HepG2 (cell line): ENCODE measurements around the gene ZFP90. TPM values are rescaled to one million over a fixed set of nuclear protein-coding genes. Genes with fewer than 3 reads are reported as not detected.
A peak's percentile ranks its signal among the peaks of the same experiment; 100 is the strongest.

ENCODE experiments used
- ELF3 ChIP-seq: IDR thresholded peaks from 2 replicates; pipeline ENCODE4 v1.6.1; 2016; ENCODE audit warnings: missing genetic modification reagents, missing compliant biosample characterization
- KAT2B ChIP-seq: fragments of 150-350 bp; IDR thresholded peaks from 2 replicates; pipeline ENCODE4 v1.6.1; 2014; ENCODE audit warnings: low read depth, low read length, borderline replicate concordance
- KLF11 ChIP-seq: IDR thresholded peaks from 2 replicates; pipeline ENCODE4 v1.6.1; 2016; ENCODE audit warnings: missing compliant biosample characterization
- NFE2 ChIP-seq: sonication (generic); formaldehyde crosslinking; IDR thresholded peaks from 2 replicates; pipeline ENCODE4 v1.4.0; 2020; ENCODE audit warnings: missing genetic modification reagents
- NR2C2 ChIP-seq: sonication (generic); formaldehyde crosslinking; IDR thresholded peaks from 2 replicates; pipeline ENCODE4 v1.4.0; 2020; ENCODE audit warnings: missing genetic modification reagents, mild to moderate bottlenecking, moderate library complexity, borderline replicate concordance
- NR2F1 ChIP-seq, 2 experiments: fragments of 450-650 bp in 1 of 2; formaldehyde crosslinking in 1 of 2; IDR thresholded peaks; 2 replicates each; pipeline versions ENCODE4 v1.5.0 to v1.6.1; 2016 to 2020; ENCODE audit warnings: mild to moderate bottlenecking in 1 of 2, missing compliant biosample characterization in 1 of 2, missing genetic modification reagents in 1 of 2, moderate library complexity in 1 of 2
- PAWR ChIP-seq: sonication (generic); formaldehyde crosslinking; IDR thresholded peaks from 2 replicates; pipeline ENCODE4 v1.4.0; 2020; ENCODE audit warnings: missing genetic modification reagents, mild to moderate bottlenecking, borderline replicate concordance
- RCOR2 ChIP-seq: IDR thresholded peaks from 2 replicates; pipeline ENCODE4 v1.6.1; 2016; ENCODE audit warnings: missing biosample characterization, missing genetic modification reagents
- RXRA ChIP-seq: sonication (generic); formaldehyde crosslinking; IDR thresholded peaks from 2 replicates; pipeline ENCODE4 v1.5.1; 2020; ENCODE audit warnings: missing genetic modification reagents
- SATB2 ChIP-seq: sonication (generic); formaldehyde crosslinking; IDR thresholded peaks from 2 replicates; pipeline ENCODE4 v1.5.0; 2020; ENCODE audit warnings: missing genetic modification reagents
- SIX4 ChIP-seq: sonication (generic); formaldehyde crosslinking; IDR thresholded peaks from 2 replicates; pipeline ENCODE4 v1.4.0; 2020; ENCODE audit warnings: missing genetic modification reagents
- SMAD9 ChIP-seq: sonication (generic); formaldehyde crosslinking; IDR thresholded peaks from 2 replicates; pipeline ENCODE4 v1.5.1; 2020; ENCODE audit warnings: mild to moderate bottlenecking, missing genetic modification reagents
- SNAPC2 ChIP-seq: sonication (generic); formaldehyde crosslinking; IDR thresholded peaks from 2 replicates; pipeline ENCODE4 v1.8.1; 2022; ENCODE audit warnings: mild to moderate bottlenecking, missing genetic modification reagents
- ZNF484 ChIP-seq: sonication (generic); formaldehyde crosslinking; IDR thresholded peaks from 2 replicates; pipeline ENCODE4 v1.5.1; 2020; ENCODE audit warnings: mild to moderate bottlenecking, low read depth, missing genetic modification reagents, borderline replicate concordance
- ZNF597 ChIP-seq: sonication (generic); formaldehyde crosslinking; IDR thresholded peaks from 2 replicates; pipeline ENCODE4 v1.5.0; 2020; ENCODE audit warnings: missing genetic modification reagents
- ZNF724P ChIP-seq: sonication (generic); formaldehyde crosslinking; IDR thresholded peaks from 2 replicates; pipeline ENCODE4 v1.8.0; 2022; ENCODE audit warnings: missing genetic modification reagents, borderline replicate concordance
- ZNF780A ChIP-seq: sonication (generic); formaldehyde crosslinking; IDR thresholded peaks from 2 replicates; pipeline ENCODE4 v1.8.0; 2022; ENCODE audit warnings: mild to moderate bottlenecking, missing genetic modification reagents, moderate library complexity
- polyA plus RNA-seq, 8 experiments: library from polyadenylated mRNA; depleted of rRNA in 3 of 8; stranded (reverse) in 7 of 8; unstranded in 1 of 8; fragments of >200 nt; fragmentation: Illumina TruSeq in 4 of 8; extraction: Trizol in 4 of 8; gene quantifications; 2 replicates each; pipeline versions ENCODE4 v1.2.1 to v1.2.3, GENCODE V29; 2011 to 2016; ENCODE audit warnings: low read depth in 4 of 8, missing spikeins in 1 of 8, mixed read lengths in 1 of 8; ENCODE audit not compliant: insufficient read depth in 1 of 8
- total RNA-seq, 5 experiments: library from RNA; depleted of rRNA; stranded (reverse); fragments of >200 nt; fragmentation: Illumina TruSeq; extraction: Trizol; gene quantifications; 2 replicates each; pipeline ENCODE4 v1.2.3, GENCODE V29; 2016; ENCODE audit warnings: low read depth in 1 of 5
- TF ChIP-seq, protein P1 (sequence below): IDR thresholded peaks from 2 replicates; pipeline ENCODE4 v1.6.1; 2016; ENCODE audit warnings: control low read depth
- TF ChIP-seq, protein P2 (sequence below): sonication (generic); formaldehyde crosslinking; IDR thresholded peaks from 2 replicates; pipeline ENCODE4 v1.9.0; 2021; ENCODE audit warnings: missing genetic modification reagents, mild to moderate bottlenecking, borderline replicate concordance
- TF ChIP-seq, protein P3 (sequence below): sonication (generic); formaldehyde crosslinking; IDR thresholded peaks from 2 replicates; pipeline ENCODE4 v1.4.0; 2020; ENCODE audit warnings: missing genetic modification reagents
- TF ChIP-seq, protein P4 (sequence below): IDR thresholded peaks from 2 replicates; pipeline ENCODE4 v1.4.0; 2020; ENCODE audit warnings: mild to moderate bottlenecking, missing genetic modification reagents
- TF ChIP-seq, protein P5 (sequence below): sonication (generic); formaldehyde crosslinking; IDR thresholded peaks from 2 replicates; pipeline ENCODE4 v1.4.0; 2020; ENCODE audit warnings: mild to moderate bottlenecking, missing genetic modification reagents

Gene ZFP90
- total and polyA plus RNA-seq, 2 of the 13 experiments (the other 11 are each of a cell fraction or from before 2014, with no cell fraction given): 17.6 to 18.9 TPM

DNA sequence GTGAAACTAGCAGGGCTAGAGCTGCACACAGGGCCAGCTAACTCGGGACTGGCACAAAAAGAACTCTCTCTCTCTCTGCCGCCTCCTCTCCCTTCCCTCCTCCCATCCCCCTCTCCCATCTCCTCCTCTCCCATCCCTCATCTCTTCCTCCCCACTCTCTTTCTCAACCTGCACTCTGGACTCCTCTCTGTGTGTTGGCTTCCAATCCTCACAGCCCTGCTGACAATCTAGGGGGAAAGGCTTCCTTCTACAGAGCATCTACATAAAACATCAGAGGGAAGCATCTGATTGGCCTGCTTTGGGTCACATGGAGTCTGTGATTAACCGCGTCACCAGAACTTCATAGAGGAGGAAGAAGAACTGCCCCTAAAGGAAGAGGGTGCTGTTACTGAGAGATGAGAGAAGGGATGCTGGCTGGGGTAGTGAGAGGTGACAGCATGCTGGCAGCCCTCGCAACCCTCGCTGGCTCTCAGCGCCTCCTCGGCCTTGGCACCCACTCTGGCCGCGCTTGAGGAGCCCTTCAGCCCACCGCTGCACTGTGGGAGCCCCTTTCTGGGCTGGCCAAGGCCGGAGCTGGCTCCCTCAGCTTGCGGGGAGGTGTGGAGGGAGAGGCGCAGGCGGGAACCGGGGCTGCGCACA is 12.8 kb upstream of the ZFP90 start (continued):
- TF ChIP-seq, protein P1, sequence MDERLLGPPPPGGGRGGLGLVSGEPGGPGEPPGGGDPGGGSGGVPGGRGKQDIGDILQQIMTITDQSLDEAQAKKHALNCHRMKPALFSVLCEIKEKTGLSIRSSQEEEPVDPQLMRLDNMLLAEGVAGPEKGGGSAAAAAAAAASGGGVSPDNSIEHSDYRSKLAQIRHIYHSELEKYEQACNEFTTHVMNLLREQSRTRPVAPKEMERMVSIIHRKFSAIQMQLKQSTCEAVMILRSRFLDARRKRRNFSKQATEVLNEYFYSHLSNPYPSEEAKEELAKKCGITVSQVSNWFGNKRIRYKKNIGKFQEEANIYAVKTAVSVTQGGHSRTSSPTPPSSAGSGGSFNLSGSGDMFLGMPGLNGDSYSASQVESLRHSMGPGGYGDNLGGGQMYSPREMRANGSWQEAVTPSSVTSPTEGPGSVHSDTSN: no peak
- TF ChIP-seq ZNF780A (CRISPR knock-in tag) (no peak), NFE2 (no peak), KAT2B (no peak), PAWR (no peak), ELF3 (0 out of 2 replicates have a peak, but pooled peaks have one; percentile 39), NR2F1 (CRISPR knock-in tag; IDR thresholded peaks at IDR 0.05) (no peak), SATB2 (no peak), ZNF597 (no peak), KLF11 (CRISPR knock-in tag) (no peak), SMAD9 (no peak), SNAPC2 (CRISPR knock-in tag) (no peak), SIX4 (CRISPR knock-in tag) (no peak), ZNF724P (CRISPR knock-in tag) (no peak), RXRA (CRISPR knock-in tag) (no peak), RCOR2 (CRISPR knock-in tag) (no peak), ZNF484 (no peak), NR2C2 (CRISPR knock-in tag) (no peak)
- TF ChIP-seq, protein P2, sequence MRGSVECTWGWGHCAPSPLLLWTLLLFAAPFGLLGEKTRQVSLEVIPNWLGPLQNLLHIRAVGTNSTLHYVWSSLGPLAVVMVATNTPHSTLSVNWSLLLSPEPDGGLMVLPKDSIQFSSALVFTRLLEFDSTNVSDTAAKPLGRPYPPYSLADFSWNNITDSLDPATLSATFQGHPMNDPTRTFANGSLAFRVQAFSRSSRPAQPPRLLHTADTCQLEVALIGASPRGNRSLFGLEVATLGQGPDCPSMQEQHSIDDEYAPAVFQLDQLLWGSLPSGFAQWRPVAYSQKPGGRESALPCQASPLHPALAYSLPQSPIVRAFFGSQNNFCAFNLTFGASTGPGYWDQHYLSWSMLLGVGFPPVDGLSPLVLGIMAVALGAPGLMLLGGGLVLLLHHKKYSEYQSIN (CRISPR knock-in tag): no peak
- TF ChIP-seq, protein P3, sequence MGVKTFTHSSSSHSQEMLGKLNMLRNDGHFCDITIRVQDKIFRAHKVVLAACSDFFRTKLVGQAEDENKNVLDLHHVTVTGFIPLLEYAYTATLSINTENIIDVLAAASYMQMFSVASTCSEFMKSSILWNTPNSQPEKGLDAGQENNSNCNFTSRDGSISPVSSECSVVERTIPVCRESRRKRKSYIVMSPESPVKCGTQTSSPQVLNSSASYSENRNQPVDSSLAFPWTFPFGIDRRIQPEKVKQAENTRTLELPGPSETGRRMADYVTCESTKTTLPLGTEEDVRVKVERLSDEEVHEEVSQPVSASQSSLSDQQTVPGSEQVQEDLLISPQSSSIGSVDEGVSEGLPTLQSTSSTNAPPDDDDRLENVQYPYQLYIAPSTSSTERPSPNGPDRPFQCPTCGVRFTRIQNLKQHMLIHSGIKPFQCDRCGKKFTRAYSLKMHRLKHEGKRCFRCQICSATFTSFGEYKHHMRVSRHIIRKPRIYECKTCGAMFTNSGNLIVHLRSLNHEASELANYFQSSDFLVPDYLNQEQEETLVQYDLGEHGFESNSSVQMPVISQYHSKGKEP (CRISPR knock-in tag): no peak
- TF ChIP-seq, protein P4, sequence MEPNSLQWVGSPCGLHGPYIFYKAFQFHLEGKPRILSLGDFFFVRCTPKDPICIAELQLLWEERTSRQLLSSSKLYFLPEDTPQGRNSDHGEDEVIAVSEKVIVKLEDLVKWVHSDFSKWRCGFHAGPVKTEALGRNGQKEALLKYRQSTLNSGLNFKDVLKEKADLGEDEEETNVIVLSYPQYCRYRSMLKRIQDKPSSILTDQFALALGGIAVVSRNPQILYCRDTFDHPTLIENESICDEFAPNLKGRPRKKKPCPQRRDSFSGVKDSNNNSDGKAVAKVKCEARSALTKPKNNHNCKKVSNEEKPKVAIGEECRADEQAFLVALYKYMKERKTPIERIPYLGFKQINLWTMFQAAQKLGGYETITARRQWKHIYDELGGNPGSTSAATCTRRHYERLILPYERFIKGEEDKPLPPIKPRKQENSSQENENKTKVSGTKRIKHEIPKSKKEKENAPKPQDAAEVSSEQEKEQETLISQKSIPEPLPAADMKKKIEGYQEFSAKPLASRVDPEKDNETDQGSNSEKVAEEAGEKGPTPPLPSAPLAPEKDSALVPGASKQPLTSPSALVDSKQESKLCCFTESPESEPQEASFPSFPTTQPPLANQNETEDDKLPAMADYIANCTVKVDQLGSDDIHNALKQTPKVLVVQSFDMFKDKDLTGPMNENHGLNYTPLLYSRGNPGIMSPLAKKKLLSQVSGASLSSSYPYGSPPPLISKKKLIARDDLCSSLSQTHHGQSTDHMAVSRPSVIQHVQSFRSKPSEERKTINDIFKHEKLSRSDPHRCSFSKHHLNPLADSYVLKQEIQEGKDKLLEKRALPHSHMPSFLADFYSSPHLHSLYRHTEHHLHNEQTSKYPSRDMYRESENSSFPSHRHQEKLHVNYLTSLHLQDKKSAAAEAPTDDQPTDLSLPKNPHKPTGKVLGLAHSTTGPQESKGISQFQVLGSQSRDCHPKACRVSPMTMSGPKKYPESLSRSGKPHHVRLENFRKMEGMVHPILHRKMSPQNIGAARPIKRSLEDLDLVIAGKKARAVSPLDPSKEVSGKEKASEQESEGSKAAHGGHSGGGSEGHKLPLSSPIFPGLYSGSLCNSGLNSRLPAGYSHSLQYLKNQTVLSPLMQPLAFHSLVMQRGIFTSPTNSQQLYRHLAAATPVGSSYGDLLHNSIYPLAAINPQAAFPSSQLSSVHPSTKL (CRISPR knock-in tag): peak; percentile 25
- TF ChIP-seq, protein P5, sequence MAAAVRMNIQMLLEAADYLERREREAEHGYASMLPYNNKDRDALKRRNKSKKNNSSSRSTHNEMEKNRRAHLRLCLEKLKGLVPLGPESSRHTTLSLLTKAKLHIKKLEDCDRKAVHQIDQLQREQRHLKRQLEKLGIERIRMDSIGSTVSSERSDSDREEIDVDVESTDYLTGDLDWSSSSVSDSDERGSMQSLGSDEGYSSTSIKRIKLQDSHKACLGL (CRISPR knock-in tag): no peak
